ENCODE data around the gene BUB1.
"Not testable (repeated sequence)": the region's sequence is repeated elsewhere in the genome, so short reads cannot be mapped to it uniquely, and the experiment has no call there.

DNA sequence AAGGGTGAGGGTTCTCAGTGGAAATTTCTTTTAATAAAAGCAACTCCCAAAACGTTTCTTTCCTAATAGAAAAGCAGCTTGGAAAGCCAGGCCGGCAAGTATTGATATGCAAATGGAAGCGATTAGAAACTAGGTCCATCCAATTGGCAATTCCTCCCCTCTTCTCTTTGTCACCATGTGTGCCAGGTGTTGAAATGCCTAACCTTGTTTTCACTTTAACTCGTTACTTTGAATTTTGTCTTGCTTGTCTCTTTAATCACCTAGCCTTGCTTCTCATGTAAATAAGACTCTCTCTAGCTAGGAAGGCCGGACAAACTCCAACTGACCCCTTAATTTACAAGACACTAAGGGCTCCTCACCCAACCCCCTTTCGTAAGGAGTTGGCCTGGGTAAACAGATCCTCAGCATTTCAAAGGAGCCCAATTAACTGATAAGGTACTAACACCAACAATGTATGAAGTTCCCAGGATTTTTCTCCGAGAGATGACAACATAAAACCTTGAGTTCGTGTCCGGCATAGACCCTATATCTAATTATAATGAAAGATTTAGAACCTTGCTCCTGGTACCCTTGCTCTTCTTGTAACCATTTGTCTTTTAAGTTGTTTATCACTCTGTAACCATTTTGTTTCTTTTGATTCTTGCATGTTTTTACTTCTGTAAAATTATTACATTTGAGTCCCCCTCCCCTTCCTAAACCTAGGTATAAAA, 10.1 kb upstream of the BUB1 start:
- TF ChIP-seq, protein P1, sequence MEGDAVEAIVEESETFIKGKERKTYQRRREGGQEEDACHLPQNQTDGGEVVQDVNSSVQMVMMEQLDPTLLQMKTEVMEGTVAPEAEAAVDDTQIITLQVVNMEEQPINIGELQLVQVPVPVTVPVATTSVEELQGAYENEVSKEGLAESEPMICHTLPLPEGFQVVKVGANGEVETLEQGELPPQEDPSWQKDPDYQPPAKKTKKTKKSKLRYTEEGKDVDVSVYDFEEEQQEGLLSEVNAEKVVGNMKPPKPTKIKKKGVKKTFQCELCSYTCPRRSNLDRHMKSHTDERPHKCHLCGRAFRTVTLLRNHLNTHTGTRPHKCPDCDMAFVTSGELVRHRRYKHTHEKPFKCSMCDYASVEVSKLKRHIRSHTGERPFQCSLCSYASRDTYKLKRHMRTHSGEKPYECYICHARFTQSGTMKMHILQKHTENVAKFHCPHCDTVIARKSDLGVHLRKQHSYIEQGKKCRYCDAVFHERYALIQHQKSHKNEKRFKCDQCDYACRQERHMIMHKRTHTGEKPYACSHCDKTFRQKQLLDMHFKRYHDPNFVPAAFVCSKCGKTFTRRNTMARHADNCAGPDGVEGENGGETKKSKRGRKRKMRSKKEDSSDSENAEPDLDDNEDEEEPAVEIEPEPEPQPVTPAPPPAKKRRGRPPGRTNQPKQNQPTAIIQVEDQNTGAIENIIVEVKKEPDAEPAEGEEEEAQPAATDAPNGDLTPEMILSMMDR (IDR thresholded peaks at IDR 0.05), result not testable (repeated sequence)
- TF ChIP-seq POLR2A (IDR thresholded peaks at IDR 0.05), result not testable (repeated sequence)

Measured in ovary (tissue), 3 donors.